Gastrocnemius medialis (tissue), 4 donors: ENCODE data around the gene TUBB3. TPM values are rescaled to one million over a fixed set of nuclear protein-coding genes. Genes with fewer than 3 reads are reported as not detected.
A peak's percentile ranks its signal among the peaks of the same experiment; 100 is the strongest.

ENCODE experiments used
- ATAC-seq, 2 donors: fragments of 150-250 bp; one replicate each; pipeline ENCODE4 v1.9.1; 2016
- DNase-seq, 2 donors: peaks; one replicate each; pipeline ENCODE4 v3.0.0-alpha.2; 2019
- H3K27ac ChIP-seq, 4 donors: fragments of 200-600 bp; sonication (generic); 1 replicate in 1 of 4; 2 replicates in 3 of 4; pipeline ENCODE4 v1.5.1; 2016 to 2018; ENCODE audit warnings: mild to moderate bottlenecking in 2 of 4, moderate library complexity in 1 of 4
- H3K27me3 ChIP-seq, 3 donors: fragments of 200-600 bp; sonication (generic) in 2 of 3; 1 replicate in 1 of 3; 2 replicates in 2 of 3; pipeline versions ENCODE4 v1.5.1 to v1.6.0; 2016 to 2019; ENCODE audit warnings: mild to moderate bottlenecking in 1 of 3, moderate library complexity in 1 of 3
- H3K36me3 ChIP-seq, 2 donors: fragments of 200-600 bp; sonication (generic) in 1 of 2; one replicate each; pipeline ENCODE4 v1.5.1; 2017 to 2018
- H3K4me1 ChIP-seq, 2 donors: fragments of 200-600 bp; sonication (generic) in 1 of 2; one replicate each; pipeline ENCODE4 v1.5.1; 2016 to 2017; ENCODE audit warnings: mild to moderate bottlenecking in 2 of 2
- H3K4me3 ChIP-seq, 4 donors: fragments of 200-600 bp; sonication (generic) in 3 of 4; 1 replicate in 1 of 4; 2 replicates in 3 of 4; pipeline ENCODE4 v1.5.1; 2016 to 2019; ENCODE audit warnings: mild to moderate bottlenecking in 2 of 4
- H3K9me3 ChIP-seq, 3 donors: fragments of 200-600 bp; sonication (generic) in 2 of 3; 1 replicate in 1 of 3; 2 replicates in 2 of 3; pipeline ENCODE4 v1.5.1; 2016 to 2019
- CTCF ChIP-seq, 5 experiments: fragments of 450-650 bp in 3 of 5; fragments of 200-600 bp in 2 of 5; sonication (generic) in 2 of 5; IDR thresholded peaks in 4 of 5; conservative IDR thresholded peaks in 1 of 5; 1 replicate in 4 of 5; 2 replicates in 1 of 5; pipeline ENCODE4 v1.5.1; 2016 to 2019; ENCODE audit warnings: antibody characterized with exemption in 5 of 5, mild to moderate bottlenecking in 3 of 5, moderate library complexity in 3 of 5
- POLR2A ChIP-seq, 2 donors: fragments of 450-650 bp; IDR thresholded peaks; one replicate each; pipeline ENCODE4 v1.6.1; 2017; ENCODE audit warnings: antibody characterized with exemption in 2 of 2, mild to moderate bottlenecking in 2 of 2, moderate library complexity in 2 of 2
- in situ Hi-C, 4 donors: fragments of 200-750 bp; cut with MboI; loops; one replicate each; pipeline versions ENCODE4 v1.15.0 to v1.8.0; 2017; ENCODE audit warnings: low sequenced_read_pairs in 4 of 4
- intact Hi-C: fragments of 100-400 bp; cut with DNase I; formaldehyde crosslinking; loops from one replicate; pipeline ENCODE4 v1.15.1; 2023; ENCODE audit warnings: low total_unique reads
- total RNA-seq, 4 donors: library from RNA; depleted of rRNA; stranded (reverse); fragments of >200 nt; gene quantifications; one replicate each; pipeline versions ENCODE4 v1.1.0 to v1.2.3, GENCODE V29; 2016

TUBB3 gene
- total RNA-seq, 4 donors from 2014 or later, result 1.1 TPM; not detected in 3

- peak overlapping the region; percentile 84 to 100 (median 94) for H3K4me3 ChIP-seq
- TF ChIP-seq CTCF (IDR thresholded peaks at IDR 0.05 in 4 of 5, conservative IDR thresholded peaks at IDR 0.05 in 1 of 5) (no peak), POLR2A (IDR thresholded peaks at IDR 0.05) (no peak)
- peaks cover 0 to 14% of the 10 kb centered on the region in 2 donors for H3K36me3 ChIP-seq
- no peak for DNase-seq
- no peaks in the 10 kb centered on the region for H3K27me3 ChIP-seq
- in situ Hi-C loops, result no loop called here
- H3K9me3 ChIP-seq, result no peaks in the 10 kb centered on the region
- ATAC-seq, result no peak
- intact Hi-C loops, result loop anchor here (2.0 to 5.0 kb wide), 2 partner anchors 49 to 1401 kb away; partner anchors contain the start of gene ZC3H18
- H3K4me1 ChIP-seq, result peaks cover 28 to 40% of the 10 kb centered on the region in 2 donors
- peak overlapping the region; percentile 78 to 99 (median 98) for H3K27ac ChIP-seq
Measured at GRCh38 chr16:89973654-89974335, 50.7 kb downstream of the TUBB3 start.

GRCh38 chr16:89974870-89975269 is 51.7 kb downstream of the TUBB3 start:
- Histone ChIP-seq H3K27me3 (no peaks in the 10 kb centered on the region), H3K4me3 (no peak overlapping the region), H3K4me1 (peaks cover 28 to 35% of the 10 kb centered on the region in 2 donors), H3K36me3 (peaks cover 0 to 22% of the 10 kb centered on the region in 2 donors), H3K27ac (no peak overlapping the region), H3K9me3 (no peaks in the 10 kb centered on the region)
- TF ChIP-seq CTCF (IDR thresholded peaks at IDR 0.05 in 4 of 5, conservative IDR thresholded peaks at IDR 0.05 in 1 of 5) (no peak), POLR2A (IDR thresholded peaks at IDR 0.05) (no peak)
- intact Hi-C loops, result loop anchor here (5.0 kb wide), 1 partner anchor 1403 kb away; the partner anchor contains the start of gene ZC3H18
- in situ Hi-C loops, result no loop called here
- DNase-seq (no peak), ATAC-seq (no peak)

GRCh38 chr16:89981414-89981813 is 58.3 kb downstream of the TUBB3 start:
- H3K9me3 ChIP-seq, result no peaks in the 10 kb centered on the region
- no peak overlapping the region for H3K4me3 ChIP-seq
- DNase-seq (no peak), ATAC-seq (no peak)
- intact Hi-C loops, result no loop called here
- in situ Hi-C loops, result no loop called here
- H3K36me3 ChIP-seq, result peaks cover 2 to 72% of the 10 kb centered on the region in 2 donors
- H3K4me1 ChIP-seq, result peaks cover 10 to 17% of the 10 kb centered on the region in 2 donors
- peak overlapping the region in 3 of 4 donors; percentile 54 to 78 (median 70) for H3K27ac ChIP-seq
- TF ChIP-seq POLR2A (IDR thresholded peaks at IDR 0.05), result no peak
- TF ChIP-seq CTCF (IDR thresholded peaks at IDR 0.05 in 4 of 5, conservative IDR thresholded peaks at IDR 0.05 in 1 of 5), result no peak
- no peaks in the 10 kb centered on the region for H3K27me3 ChIP-seq

GRCh38 chr16:89982318-89982717 is 59.2 kb downstream of the TUBB3 start:
- Histone ChIP-seq H3K27me3 (no peaks in the 10 kb centered on the region), H3K4me3 (no peak overlapping the region), H3K9me3 (no peaks in the 10 kb centered on the region), H3K27ac (peak overlapping the region; percentile 54 to 78 (median 70)), H3K4me1 (peaks cover 10 to 17% of the 10 kb centered on the region in 2 donors), H3K36me3 (peaks cover 2 to 75% of the 10 kb centered on the region in 2 donors)
- peak; percentile 40 to 78 for DNase-seq
- TF ChIP-seq CTCF (IDR thresholded peaks at IDR 0.05 in 4 of 5, conservative IDR thresholded peaks at IDR 0.05 in 1 of 5), result no peak
- TF ChIP-seq POLR2A (IDR thresholded peaks at IDR 0.05), result no peak
- intact Hi-C loops (no loop called here), in situ Hi-C loops (no loop called here)
- peak; percentile 93 to 98 for ATAC-seq
